Fibroblast of skin of back (primary cell): ENCODE data around the gene EDDM3A.

Experiments used
- DNase-seq: peaks from one replicate; pipeline ENCODE4 v3.0.0-alpha.2; 2013

The EDDM3A gene

GRCh38 chr14:20790464-20791116, 44.9 kb downstream of the EDDM3A start:
- no peak for DNase-seq

DNA sequence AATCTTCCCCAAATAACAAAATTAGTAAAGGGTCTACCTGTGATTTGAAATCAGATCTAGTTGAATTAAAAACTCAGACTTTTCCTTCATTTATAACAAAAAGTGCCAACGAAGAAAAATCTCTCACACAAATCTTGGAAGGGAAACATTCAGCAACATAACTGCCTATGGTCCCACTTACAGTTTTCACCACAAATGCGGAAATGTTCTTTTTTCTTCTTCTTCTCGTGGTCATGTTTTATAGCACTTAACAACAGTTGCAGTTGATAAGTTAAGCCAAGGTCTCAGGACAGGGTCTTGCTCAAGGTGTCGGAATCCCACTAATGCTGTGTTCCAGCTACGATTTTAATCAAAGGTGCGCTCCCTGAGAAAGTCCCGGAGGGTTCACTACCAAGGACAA, 45.5 kb downstream of the EDDM3A start:
- DNase-seq, result no peak

DNA sequence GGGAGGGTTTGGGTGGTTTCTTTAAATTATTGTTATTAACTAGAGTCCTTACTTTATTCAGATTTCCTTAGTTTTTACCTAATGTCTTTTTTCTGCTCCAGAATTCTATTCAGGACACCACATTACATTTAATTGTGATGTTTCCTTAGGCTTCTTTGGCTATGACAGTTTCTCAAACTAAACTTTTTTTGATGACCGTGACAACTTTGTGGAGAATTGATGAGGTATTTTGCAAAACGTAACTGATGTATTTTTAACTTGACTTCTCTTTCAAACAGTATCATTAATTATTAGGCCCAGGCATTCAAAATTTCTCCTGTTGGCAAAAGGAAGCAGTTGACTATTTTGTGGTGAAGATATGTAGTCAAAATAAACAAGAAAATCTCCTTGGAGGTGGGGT, 45.9 kb downstream of the EDDM3A start:
- no peak for DNase-seq

DNA sequence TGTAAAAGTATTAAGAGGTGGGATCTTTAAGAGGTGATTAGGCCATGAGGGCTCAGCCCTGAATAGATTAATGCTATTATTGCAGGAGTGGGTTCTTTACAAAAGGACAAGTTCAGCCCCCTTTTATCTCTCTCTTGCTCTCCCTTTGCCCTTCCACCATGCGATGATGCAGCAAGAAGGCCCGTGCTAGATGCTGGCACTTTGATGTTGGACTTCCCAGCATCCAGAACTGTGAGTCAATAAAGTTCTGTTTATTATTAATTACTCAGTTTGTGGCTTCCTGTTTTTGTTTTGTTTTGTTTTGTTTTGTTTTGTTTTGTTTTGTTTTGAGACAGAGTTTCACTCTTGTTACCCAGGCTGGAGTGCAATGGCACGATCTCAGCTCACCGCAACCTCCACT, 46.9 kb downstream of the EDDM3A start:
- no peak for DNase-seq

DNA sequence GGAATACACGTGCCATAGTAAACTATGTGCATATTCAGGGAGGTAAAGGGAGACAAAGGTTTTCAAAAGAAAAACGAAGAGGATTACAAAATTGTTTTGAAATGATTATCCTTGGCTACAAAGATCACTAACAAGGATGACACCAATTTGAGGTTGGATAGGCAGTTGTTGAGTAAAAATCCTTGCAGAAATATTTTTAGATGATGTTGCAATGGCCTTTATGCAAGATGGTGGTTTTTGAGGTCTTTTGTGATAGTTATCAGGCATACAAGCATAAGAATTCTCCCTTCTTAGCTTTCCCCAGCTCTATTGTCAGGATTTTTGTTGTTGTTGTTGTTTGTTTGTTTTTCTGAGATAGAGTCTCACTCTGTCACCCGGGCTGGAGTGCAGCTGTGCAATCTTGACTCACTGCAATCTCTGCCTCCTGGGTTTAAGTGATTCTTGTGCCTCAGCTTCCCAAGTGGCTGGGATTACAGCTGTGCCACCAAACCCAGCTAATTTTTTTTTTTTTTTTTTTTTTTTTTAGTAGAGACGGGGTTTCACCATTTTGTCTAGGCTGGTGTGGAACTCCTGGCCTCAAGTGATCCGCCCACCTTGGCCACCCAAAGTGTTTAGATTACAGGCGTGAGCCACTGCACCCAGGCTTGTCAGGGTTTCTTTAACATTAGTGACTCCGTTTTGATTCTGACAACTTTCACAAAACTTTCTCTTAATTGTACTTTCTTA, 49.1 kb downstream of the EDDM3A start:
- no peak for DNase-seq

DNA sequence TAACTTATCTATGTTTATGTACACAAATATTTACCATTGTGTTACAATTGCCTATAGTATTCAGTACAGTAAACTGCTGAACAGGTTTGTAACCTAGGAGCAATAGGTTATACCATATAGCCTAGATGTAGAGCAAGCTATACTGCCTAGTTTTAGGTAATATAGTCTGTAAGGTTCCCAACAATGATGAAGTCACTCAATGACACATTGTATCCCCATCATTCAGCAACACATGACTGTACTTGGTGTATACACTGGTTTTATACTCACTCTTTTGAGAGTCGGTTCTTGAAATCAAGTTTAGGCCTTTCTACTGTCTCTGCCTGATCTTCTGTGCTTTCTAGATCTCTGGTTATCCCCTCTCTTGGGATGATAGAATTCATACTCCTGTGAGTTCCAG, 51.5 kb downstream of the EDDM3A start:
- no peak for DNase-seq
